BJ (cell line): ENCODE measurements around the gene LPCAT1. TPM values are rescaled to one million over a fixed set of nuclear protein-coding genes. Genes with fewer than 3 reads are reported as not detected.

Source experiments
- CTCF ChIA-PET: fragments of 350-600 bp; formaldehyde crosslinking; extraction: SDS; loops from one replicate; lab custom pipeline; 2021; ENCODE audit warnings: antibody characterized with exemption, inconsistent platforms; lab: Yijun Ruan, JAX
- POLR2A ChIA-PET: fragments of 300-600 bp; sonication (Branson Sonifier 250); formaldehyde crosslinking; extraction: SDS; loops from one replicate; lab custom pipeline; 2021; ENCODE audit warnings: antibody characterized with exemption; lab: Charles Lee
- DNase-seq: peaks from one replicate; pipeline ENCODE4 v3.0.0-alpha.2; 2011; ENCODE audit warnings: low read depth
- H3K27me3 ChIP-seq: 2 replicates; pipeline ENCODE4 v1.6.0; 2011; ENCODE audit warnings: low read length; ENCODE audit not compliant: control insufficient read depth, insufficient read depth
- H3K36me3 ChIP-seq: 2 replicates; pipeline ENCODE4 v1.5.1; 2011; ENCODE audit warnings: low read length; ENCODE audit not compliant: control insufficient read depth, insufficient read depth
- H3K4me3 ChIP-seq: 2 replicates; pipeline ENCODE4 v1.5.1; 2011; ENCODE audit warnings: low read depth, mild to moderate bottlenecking, control low read depth, low read length
- polyA plus RNA-seq: library from polyadenylated mRNA; depleted of rRNA; stranded (reverse); fragments of >200 nt; gene quantifications from 2 replicates; pipeline ENCODE4 v1.2.3, GENCODE V29; 2011
- TF ChIP-seq, protein P1 (sequence below): IDR thresholded peaks from 2 replicates; pipeline ENCODE4 v1.5.1; 2011; ENCODE audit warnings: low read depth, mild to moderate bottlenecking, control low read depth, inconsistent platforms, low read length, moderate library complexity; ENCODE audit not compliant: insufficient read depth

Gene LPCAT1
- polyA plus RNA-seq, 1 experiment, result 14.3 TPM

DNA sequence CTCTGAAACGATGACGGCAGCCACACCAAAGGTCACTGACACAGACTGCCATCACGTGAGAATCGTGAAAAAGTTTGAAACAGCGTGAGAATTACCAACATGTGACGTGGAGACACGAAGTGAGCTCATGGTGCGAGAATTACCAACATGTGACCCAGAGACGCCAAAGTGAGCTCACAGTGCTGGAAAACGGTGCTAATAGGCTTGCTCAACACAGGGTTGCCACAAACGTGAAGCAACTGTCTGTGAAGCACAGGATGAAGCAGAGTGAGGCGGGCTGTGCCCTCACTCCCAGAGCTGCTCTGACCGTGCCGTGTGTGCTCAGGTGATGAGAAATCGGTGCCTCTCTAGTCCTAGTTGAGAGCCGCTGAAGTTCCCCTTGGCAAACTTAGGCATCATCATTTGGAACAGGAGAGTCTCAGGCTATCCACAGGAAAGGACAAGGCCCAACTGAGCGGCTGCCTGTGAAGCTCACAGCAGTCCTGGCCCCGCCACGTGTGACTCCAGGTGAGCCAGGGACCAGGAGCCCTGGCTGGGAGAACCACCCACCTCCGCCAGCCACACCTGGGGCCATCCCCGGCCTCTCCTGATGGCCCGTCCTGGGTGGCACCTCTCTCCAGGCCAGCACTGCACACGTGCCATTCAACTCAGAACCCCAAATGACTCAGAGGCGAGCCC lies 48.8 kb downstream of the LPCAT1 start:
- POLR2A ChIA-PET, result no interaction called here
- TF ChIP-seq, protein P1, sequence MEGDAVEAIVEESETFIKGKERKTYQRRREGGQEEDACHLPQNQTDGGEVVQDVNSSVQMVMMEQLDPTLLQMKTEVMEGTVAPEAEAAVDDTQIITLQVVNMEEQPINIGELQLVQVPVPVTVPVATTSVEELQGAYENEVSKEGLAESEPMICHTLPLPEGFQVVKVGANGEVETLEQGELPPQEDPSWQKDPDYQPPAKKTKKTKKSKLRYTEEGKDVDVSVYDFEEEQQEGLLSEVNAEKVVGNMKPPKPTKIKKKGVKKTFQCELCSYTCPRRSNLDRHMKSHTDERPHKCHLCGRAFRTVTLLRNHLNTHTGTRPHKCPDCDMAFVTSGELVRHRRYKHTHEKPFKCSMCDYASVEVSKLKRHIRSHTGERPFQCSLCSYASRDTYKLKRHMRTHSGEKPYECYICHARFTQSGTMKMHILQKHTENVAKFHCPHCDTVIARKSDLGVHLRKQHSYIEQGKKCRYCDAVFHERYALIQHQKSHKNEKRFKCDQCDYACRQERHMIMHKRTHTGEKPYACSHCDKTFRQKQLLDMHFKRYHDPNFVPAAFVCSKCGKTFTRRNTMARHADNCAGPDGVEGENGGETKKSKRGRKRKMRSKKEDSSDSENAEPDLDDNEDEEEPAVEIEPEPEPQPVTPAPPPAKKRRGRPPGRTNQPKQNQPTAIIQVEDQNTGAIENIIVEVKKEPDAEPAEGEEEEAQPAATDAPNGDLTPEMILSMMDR, result no peak
- no peaks in the 10 kb centered on the region for H3K27me3 ChIP-seq
- H3K36me3 ChIP-seq, result peaks cover 34% of the 10 kb centered on the region
- DNase-seq, result no peak
- no peak overlapping the region for H3K4me3 ChIP-seq
- CTCF ChIA-PET, result interaction anchor here (1.9 kb wide), 1 partner anchor 8 kb away, joined by 7 read pairs; no protein-coding TSS in a partner anchor

DNA sequence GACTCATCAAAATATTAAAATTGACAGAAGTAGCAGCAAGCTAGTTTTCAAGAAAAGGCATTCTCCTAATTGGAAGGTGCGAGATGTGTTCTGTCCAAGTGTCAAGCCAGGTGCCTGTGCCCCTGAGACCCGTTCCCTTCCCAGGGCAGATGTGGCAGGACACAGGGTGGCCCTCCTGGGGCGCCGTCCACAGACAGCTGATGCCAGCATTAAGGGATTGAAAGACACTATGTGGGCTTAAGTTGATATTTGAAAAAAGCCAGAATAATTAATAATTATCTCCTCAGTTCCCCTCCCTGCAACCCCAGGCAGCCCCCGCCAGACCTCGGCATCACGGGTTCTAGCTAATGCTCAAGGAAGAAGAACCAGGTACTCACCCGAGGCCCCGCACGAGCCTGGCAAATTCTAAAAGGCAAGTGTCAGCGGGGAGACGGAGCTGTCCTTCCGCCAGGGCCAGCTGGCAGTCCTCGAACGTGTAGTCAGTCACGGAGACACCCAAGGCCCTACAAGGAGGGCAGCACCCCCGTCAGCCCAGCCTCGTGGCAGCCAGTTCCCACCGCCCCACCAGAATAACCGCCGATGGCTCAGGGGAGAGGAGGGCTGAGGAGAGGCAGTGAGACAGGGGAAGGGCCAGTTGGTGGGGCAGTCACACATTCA lies 49.4 kb downstream of the LPCAT1 start:
- Histone ChIP-seq H3K27me3 (no peaks in the 10 kb centered on the region), H3K36me3 (peaks cover 34% of the 10 kb centered on the region), H3K4me3 (no peak overlapping the region)
- TF ChIP-seq, protein P1, result no peak
- CTCF ChIA-PET, result interaction anchor here (1.9 kb wide), 1 partner anchor 9 kb away, joined by 7 read pairs; no protein-coding TSS in a partner anchor
- POLR2A ChIA-PET, result no interaction called here
- no peak for DNase-seq

DNA sequence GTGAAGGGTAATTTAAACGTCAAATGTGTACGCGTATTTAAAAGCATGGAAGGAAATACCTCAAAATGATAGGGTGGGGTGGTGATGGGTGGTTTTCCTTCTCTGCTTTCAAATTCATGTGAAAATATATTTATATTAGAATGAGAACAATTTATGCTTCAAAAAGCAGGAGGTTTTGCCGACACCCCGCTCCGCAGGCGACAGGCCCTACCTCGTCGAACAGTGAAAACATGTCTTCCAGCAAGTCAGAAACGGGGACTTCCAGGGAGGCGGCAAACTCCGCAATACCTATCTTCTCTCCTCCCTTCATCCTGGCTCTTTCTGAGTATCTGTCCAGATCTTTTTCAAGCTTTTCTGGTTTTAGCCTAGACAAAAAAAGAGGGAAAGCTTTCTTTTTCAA lies 50.0 kb downstream of the LPCAT1 start:
- Histone ChIP-seq H3K27me3 (no peaks in the 10 kb centered on the region), H3K4me3 (no peak overlapping the region), H3K36me3 (peaks cover 33% of the 10 kb centered on the region)
- TF ChIP-seq, protein P1, result no peak
- no peak for DNase-seq
- POLR2A ChIA-PET, result no interaction called here
- CTCF ChIA-PET, result interaction anchor here (1.9 kb wide), 1 partner anchor 9 kb away, joined by 7 read pairs; no protein-coding TSS in a partner anchor

DNA sequence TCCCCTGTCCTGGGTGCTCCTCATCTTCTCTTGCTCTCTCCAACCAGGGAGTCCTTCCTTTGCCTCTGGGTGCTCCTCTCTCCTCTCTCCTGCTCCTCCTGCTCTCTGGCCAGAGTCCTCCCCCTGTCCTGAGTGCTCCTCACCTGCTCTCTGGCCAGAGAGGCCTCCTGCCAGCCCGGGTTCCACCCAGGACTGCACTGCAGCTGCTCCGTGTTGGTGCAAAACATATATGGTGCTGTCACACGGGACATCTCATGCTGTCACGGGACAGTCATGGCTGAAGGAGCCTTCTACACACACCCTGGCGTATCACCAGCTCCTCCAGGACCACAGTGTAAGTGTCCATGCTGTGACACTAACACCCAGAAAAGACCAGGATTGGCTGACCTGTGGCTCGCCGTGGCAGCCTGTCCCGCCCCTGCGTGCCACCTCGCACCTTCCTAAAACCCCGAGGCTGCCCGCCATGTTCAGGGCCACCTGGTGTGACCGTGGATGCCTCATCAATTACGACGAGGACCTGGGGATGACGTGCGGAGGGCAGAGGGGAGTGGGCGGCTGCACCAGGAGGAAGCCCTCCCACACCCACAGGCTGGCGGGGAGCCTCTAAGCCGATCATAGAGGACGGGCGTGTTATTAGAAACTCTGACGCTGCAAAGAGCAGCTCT lies 50.7 kb downstream of the LPCAT1 start:
- H3K36me3 ChIP-seq, result peaks cover 36% of the 10 kb centered on the region
- DNase-seq, result no peak
- CTCF ChIA-PET, result no interaction called here

More for the DNA sequence above, 50.7 kb downstream of the LPCAT1 start:
- TF ChIP-seq, protein P1, result no peak
- POLR2A ChIA-PET, result no interaction called here
- no peaks in the 10 kb centered on the region for H3K27me3 ChIP-seq
- no peak overlapping the region for H3K4me3 ChIP-seq
